HG02852 (cell line): ENCODE measurements around the gene RABGAP1.

Source experiments
- ATAC-seq: cut with Tn5 transposase; IDR thresholded peaks from one replicate; pipeline ENCODE4 v1.9.1; 2021; ENCODE audit warnings: mild to moderate bottlenecking, moderate library complexity; ENCODE audit not compliant: unreplicated experiment

Gene RABGAP1

DNA sequence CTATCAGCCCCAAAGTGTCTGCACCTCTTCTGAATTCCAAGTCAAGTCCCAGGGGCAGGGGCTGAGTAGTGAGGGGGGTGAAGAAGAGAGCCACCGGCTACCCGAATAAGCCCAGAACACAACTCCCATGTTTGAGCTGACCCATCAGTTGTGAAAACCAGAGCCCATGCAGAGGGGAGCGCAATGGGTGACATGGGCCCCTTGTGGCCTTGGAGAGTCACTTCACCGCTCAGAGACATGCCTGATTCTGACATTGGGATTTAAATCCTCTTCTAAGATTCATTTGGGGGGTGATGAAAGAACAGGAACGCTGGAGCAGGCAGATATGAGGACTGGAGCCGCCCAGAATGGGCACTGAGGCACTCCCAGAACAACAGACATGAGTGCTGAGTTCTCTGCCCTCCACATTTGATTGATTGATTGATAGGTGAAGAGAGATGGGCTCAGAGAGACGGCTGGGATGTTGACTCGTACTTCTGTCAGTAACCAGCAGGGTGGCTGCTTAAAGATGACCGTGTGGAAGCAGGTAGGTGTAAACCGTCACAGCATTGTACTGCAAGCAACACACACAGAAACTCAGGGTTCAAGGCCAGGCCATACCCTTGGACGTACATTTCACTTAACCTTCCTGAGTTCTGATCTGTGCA, 166.9 kb downstream of the RABGAP1 start:
- ATAC-seq: no peak

DNA sequence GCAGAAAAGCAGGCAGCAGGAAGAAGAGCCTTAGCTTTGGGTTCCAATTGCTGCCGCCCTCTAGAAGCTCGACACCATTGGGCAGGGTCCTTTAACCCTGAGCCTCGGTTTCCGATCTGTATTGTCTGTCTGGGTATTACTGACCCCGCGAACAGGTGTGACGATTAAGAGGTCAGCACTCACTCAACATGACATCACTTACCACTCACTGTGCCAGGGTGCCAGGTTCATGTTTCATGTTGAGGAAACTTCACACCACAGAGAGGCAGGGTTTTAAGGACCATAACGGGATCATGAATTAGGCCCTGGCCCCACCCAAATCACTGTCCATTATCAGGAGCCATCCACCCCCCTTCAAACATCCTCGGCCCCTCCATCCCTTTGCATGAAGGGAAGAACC, 168.2 kb downstream of the RABGAP1 start:
- no peak for ATAC-seq

DNA sequence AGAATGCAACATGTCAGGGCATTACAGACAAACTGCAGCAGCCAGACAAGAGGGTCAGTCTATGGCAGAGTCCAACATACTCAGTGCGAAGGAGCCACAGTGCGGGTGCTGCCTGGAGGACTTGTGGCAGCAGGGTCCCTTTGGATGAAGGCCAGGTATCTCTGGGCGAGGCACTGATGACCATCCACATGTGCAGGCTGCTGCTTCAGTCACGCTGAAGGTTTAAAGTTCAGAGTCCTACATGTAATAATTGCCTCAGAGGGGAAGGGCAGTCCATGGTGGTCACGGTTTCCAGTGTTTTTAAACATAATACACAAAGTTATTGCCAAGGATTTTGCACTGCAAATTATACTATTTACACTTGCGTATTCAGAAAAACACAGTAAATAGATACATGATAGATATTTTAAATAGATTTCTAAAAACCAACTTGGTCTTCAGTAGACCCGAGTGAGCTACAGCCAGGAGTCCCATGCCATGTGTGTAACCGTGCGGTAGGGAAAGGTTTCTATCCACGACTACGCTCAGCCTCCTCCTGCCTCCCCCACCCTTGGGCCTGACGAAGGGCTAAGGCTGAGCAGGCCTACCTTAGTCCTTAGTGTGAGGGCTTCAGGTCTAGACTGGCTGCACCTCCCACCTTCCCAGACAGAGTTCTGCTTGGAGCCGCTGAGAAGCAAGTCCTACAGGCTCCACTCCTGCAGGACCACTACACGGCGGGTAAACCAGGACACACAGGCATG, 168.9 kb downstream of the RABGAP1 start:
- ATAC-seq: no peak

DNA sequence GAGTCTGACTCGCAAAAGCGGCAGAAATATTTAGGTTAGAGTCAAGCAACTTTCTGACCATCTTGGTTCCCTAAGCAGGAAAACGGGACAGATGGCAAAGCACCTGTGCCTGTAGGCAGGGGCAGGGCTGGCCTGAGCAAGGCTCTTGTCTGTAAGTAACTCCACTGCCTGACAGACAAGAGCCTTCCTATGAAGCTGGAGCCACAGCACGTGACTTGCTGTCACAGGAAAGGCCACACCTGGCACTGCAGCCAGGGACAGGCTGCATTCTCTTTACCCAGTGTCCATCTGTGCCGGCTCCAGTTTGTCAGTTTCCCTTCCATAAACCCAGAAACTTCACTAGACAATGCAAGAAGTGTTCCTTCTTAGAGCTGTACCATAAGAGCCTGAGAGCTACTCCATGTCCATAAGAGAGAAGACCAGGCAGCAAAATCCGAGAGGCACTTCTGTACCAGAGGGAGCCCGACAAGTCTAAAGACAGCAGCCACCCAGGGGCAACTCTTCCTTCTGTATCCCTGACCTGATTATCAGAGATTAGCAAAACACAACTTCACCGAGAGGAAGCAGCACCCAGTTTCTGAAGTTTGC, 170.7 kb downstream of the RABGAP1 start:
- ATAC-seq: no peak

DNA sequence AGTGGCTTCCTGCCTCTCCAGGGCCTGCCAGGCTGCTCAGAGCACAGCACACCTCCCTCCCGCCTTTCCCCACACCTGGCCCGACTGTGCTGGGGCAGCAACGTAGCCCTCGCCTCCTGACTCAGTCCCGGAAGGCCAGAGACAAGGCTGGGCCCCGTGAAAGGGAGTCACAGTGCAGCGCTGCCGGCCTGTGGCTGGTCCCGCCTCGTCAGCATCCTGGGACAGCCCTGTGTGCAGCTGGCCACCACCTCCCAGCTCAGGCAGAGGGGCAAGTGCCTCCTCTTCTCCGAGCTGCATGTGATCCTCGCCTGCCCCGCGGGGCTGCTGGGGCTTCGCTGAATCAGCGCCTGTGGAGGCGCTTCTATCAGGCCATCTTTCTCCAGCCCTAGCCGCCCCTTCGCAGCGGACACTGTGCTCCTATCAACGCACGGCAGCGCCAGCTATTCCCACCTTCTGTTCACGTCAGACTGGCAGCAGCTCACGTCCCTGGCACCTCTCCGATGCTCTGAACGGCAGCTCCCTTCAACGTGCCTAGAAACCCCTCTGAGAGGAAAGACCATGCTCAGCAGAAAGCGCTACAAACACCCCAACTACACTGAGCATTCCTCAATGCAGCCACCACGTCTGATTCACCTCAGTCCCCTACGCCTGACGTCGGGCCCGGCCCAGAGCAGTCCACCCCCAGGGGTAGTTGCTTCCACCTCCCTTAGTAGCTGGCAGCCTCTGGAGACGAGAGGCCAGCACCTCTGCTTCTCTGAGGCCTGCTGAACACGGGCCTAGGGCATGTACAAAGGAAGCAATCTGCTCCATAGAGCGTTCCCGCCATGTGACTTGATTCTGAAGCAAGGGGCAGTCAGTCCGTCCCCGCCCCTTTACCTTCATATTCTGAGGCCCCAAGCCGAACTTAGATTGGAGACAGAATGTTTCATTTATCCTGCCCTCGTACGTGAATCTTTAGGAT, 171.5 kb downstream of the RABGAP1 start:
- no peak for ATAC-seq

DNA sequence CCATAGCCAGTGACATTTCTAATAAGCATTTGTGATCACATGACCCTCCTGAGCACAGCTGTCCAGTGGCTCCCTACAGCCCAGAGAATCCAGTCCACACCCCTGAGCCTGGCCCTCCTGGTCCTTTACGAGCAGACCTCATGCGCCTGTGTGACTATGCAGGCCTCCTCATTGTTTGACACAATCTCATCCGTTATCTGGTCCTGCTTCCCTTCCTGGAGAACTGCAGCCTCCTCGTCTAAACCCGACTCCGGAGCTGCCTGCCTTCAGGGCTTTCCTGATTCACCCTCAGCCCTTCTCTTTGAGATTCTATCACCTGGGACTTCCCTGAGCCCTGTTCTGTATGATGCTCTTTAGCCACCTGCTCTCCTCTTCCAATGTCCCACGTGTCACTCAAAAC, 172.4 kb downstream of the RABGAP1 start:
- no peak for ATAC-seq

DNA sequence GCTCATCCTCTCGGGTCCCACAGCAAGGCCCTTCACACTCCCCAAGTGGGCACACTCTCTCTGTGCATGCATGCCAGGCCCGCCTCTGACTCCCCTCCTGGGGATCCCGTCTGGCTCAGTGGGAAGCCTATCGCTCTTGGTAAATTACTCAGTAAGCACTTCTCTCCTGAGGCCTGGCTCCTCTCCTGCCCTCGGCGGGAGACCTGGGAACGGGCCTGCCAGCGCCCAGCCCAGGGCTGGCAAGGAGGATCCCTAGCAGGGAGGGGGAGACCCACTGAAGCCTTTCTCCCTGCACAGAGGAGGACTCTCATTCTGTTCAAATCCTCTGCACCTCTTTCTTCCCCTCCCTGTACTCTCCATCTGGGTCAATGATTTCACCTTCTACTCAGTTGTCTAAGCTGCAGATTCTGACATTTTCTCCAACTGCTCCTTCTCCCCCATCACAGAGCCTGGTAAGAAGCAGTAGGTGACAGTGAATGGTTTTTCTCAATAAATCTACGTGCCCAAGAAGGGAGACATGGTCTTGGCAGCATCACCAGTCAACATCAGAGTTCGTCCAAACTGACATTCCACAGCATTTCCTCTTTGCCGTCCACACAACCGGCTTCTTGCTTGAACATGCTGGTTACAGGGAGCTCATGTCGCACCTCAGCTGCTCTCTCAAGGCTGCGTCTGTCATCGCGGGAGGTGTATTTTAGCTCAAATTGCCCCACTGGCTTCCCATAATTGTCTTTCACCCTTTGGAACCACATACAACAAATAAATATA, 174.5 kb downstream of the RABGAP1 start:
- ATAC-seq: no peak

DNA sequence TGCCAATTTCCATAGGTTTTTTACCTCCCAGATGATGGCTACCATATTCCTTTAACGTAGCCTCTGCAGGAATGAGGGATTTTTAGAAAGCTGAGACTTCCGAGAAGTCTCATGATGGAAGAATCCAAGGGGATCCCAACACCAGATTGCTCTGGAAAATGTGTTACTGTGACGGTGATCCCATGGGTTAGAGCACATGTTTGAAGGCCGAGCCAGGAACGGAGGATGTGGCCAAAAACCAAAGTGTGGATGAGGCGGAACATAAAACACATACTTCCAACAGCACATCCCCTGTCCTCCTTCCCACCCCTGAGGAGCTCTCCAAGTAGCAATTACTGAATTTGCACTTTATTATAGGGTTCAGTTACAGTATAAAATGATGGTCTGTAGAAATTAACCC, 175.2 kb downstream of the RABGAP1 start:
- ATAC-seq: no peak

DNA sequence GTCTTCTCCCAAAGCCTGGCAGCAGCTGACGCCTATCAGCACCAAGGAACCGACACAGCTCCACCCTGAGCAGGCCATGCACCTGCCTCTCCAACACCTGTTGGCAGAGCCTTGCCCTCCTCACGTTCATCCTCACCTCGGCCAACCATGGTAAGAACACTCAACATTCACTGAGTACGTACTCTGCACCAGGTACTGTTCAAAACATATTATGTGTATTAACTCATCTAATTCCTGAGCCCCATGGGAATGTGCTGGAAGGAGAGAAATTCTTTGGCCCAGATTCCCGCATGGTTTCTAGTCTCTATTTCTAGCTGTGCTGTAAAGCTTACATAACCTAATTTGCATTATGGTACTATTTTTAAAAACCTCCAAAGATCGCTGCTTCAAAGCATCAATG, 178.7 kb downstream of the RABGAP1 start:
- ATAC-seq: no peak

DNA sequence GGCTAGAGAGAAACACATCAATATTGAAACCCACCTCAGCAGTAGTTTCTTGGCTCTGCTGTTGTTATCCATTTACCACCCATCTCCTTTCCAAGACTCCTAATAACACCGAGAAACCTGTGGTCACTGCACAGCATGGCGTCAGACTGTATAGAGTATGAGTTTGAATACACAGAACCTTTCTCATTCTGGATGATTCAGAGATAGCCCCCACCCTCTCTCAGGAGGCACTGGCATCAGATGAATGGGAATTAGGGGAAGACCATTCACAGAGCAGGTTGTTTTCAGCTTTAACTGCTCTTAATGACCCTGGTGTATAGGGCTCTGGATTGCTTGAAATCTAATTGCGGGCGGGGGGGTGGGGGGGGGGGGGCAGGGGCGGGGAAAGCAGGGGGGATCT, 179.3 kb downstream of the RABGAP1 start:
- no peak for ATAC-seq

DNA sequence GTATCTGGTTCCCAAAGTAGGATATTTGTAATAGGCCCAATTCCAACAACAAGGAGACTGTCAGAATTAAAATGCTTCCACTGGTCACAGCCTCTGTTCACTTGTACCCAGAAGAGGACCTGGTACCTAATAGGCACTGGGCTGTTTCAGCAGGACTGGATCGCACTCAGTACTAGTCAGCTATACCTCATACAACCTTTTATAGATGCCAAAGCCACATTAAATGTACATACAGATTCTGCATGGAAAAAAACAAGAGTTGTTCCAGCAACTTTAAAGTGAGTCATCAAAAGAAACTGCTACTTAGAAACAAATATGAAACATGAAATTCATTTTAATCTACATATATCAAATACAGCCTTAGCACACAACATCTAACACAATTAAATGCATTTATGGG, 180.1 kb downstream of the RABGAP1 start:
- no peak for ATAC-seq

DNA sequence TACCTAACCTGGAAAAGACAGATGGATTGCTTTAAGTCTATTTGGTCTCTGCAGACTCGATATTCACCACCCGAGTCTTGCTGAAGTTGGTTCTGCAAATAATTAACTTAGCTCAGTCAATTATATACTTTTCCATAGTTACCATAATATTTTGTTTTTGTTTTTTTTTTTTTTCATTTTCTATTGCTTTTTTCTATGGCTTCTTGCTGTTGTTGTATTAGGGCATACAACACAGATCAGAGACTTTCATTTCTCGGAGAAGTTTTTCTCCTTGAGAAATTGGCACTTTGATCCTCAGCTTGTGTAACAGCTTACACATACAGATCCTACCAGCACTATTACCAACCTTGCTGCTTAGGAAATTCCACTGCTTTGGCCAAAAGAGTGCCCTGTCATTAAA, 180.6 kb downstream of the RABGAP1 start:
- ATAC-seq: no peak

DNA sequence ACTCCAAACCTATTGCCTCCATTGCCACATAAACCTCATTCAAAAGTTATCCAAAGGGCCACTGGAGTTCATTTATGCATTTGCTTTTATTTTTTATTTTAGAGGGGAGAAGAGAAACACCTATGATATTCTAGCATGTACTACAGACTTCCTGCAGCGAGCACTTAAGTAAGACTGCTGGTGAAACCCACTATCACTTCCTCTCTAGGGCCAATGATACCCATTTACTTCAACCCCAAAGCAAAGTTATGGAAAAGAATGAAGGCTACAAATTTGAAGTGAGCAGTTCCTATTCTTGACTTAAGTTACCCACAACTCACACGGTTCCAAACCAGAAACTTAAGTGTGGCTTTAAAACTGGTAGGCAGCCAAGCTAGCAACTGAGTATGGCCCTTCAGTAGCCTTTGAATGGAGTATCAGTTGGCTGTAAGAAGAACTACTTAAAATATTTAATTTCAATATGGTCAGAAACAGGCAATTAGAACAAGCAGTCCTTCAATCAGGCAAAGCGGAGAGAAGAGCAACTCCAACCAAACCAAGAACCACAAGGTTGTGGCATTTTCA, 186.8 kb downstream of the RABGAP1 start:
- no peak for ATAC-seq

DNA sequence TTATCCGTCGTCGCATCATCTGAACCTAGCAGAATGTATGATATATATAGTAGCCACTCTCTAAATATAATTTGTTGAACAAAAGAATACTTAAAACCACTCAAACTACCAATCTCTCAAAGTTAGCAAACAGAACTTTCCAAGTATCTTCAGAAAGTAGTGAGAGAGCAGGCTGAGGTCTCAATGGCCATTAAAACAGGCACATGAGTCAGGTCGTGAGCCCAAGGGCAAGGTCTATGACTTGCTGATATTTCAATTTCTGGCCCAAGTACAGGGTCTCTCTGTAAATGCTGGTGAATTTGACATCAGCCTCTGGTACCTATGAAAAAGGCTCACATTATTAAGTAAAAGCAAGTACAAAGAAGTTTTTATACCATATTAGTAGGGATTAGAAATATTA, 187.8 kb downstream of the RABGAP1 start:
- ATAC-seq: no peak

DNA sequence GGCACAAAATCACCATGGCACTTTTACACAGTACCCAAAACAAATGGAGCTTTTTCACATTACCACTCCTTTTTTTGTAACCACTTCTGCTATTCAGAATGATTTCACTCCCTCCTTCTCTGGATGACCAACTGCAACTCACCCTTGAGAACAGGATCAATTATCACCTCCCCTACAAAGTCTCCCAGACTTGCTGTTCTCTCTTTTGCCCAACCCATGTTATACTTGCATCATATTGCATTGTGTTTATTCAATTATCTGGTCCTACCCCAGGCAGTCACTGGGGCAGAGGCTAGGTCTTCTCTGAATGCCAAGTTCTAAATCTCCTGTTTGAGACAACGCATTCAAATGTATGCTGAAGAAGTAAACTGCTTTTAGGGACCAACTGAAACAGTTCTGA, 188.6 kb downstream of the RABGAP1 start:
- no peak for ATAC-seq

DNA sequence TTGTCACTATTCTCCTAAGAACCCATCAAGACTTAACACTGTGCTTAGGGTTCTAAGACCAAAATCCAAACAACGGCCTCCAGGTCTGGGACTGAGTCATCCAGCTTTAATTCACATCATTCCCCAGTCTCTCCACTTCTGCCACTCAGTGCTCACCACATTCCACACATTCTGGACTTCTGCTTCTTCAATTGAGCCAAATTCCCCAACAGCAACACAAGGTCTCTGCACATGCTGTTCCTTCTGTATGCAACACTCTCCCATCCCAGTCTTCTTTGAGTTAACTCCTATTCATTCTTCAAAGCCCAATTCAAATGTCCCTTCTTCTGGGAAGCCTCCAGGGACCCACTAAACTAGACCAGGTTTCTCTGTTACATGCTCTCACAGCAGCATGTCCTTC, 190.4 kb downstream of the RABGAP1 start:
- ATAC-seq: no peak

DNA sequence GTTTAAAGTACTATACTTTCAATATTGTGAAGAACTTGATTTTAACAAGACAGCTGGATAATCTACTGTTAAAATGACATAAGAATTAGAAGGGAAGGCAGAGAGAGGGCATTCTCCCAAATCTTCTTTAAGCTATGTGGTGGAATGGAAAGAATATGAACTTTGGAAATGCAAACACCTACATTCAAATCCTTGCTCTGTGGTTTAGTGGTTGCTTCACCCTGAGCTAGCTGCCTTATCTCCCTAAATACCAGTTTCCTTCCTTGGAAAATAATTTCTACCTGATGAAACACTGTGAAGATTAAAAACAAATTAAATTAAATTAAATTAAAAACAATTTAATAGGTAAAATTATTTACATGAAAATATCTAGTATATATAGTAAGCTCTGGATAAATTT, 191.2 kb downstream of the RABGAP1 start:
- no peak for ATAC-seq

DNA sequence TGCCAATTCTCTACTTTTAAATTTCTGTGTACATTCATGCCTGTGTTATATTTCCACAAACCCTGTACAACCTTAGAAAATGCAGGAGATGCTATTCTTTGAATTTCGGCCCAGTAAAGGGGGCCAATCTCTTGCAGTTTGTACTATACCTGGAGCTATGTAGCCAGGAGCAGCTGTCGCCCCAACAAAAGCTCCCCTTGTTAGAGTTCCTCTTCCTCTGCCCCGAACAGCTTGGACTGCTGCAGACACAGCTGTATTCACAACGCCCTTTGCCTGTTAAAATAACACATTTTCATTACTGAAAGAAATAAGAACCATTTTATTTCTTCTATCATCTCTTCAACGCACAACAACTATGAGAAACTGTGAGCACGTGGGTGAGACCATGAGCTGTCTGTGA, 191.9 kb downstream of the RABGAP1 start:
- no peak for ATAC-seq

DNA sequence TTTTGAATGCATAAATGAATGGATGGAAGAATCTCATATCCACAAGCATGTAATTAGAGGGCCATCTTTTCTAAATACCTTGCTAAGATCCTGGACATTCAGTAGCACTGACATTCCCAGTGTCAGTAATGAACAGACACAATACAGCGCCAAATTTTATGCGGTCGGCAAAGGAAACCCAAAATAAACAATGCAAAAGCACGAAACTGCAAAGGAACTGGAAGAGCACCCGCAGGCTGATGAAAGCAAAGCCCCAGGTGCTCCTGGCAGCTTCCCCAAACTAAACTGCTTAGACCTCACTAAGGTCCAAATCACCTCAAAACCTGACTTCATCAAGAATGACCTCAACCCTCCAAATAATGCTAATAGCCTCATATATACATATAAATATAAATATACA, 194.6 kb downstream of the RABGAP1 start:
- ATAC-seq: no peak

DNA sequence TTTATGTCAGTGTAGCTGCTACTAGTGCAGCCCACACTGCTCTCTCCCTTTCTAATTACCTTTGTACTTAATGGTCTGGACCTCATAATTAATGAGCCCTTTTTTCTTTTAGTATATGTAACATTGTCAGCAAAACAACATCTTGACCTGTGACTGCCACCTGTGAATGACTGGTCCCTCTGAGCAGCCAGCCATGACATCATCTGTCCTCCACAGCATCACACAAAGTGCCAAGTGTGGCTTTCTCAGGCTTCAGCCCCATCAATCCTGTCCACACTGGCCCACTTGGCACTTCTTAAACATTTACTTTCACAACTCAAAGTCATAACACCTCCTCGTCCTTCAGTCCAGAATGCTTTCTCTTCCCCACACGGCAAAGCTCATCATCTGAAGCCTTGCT, 197.3 kb downstream of the RABGAP1 start:
- no peak for ATAC-seq
